GM19455 (cell line): ENCODE measurements around the gene PLIN5.
"Not testable (repeated sequence)": the region's sequence is repeated elsewhere in the genome, so short reads cannot be mapped to it uniquely, and the experiment has no call there.

Experiments
- ATAC-seq: cut with Tn5 transposase; IDR thresholded peaks from one replicate; pipeline ENCODE4 v1.9.1; 2021; ENCODE audit not compliant: unreplicated experiment

Gene PLIN5

DNA sequence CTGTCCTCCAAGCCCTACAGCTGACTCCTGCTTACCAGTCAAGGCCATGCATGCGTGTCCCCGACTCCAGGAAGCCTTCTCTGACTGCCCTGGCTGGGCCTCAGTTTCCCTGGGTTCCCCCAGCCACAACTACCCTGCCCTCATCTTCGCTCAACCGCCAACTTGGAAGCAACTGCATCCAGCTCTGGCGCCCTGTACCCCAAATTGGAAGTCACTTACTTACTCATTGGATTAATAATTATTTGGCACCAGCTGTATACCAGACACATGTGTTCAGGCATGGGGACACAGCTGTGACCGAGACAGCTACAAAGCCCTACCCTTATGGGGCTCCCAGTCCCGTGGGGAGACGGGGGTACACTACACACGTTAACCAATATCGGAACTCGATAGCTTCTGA lies 35.4 kb upstream of the PLIN5 start:
- ATAC-seq = no peak

DNA sequence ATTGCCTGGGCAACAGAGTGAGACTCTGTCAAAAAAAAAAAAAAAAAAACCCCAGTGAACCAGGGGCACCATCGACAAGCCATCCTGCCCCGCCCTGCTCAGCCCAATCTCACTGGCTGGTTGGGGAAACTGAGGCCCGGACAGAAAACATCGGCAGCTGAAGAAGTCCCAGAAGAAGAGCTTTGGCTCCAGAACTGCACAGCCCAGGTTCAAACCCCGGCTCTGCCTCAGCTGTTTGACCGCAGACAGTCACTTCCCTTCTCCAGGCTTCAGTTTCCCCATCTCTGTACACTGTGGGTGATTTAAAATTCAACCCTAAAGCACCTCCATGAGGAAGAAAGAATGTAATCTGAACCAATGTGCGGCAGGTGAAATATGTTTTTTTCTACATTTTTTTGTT lies 33.9 kb upstream of the PLIN5 start:
- no peak for ATAC-seq

DNA sequence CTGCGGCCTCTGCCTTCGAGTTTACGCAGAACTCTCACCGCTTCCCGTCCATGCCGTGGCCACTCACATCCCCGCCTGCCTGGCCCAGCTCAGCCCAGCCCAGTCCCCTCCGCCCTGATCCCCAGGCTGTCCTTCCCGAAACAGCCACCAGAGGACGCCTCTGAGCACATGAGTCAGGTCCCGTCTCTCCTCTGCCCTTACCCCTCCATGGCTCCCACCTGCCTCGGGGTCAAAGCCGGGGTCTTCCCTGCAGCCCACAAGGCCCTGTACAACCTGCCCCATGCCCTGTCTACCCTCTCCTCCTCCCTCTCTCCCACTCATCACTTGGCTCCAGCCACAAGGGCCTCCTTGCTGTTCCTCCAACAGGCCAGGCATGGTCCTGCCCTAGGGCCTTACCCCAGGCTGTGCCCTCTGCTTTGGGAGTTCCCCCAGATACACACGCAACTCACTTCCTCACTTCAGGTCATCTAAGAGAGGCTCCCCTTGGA lies 32.6 kb upstream of the PLIN5 start:
- ATAC-seq = no peak

DNA sequence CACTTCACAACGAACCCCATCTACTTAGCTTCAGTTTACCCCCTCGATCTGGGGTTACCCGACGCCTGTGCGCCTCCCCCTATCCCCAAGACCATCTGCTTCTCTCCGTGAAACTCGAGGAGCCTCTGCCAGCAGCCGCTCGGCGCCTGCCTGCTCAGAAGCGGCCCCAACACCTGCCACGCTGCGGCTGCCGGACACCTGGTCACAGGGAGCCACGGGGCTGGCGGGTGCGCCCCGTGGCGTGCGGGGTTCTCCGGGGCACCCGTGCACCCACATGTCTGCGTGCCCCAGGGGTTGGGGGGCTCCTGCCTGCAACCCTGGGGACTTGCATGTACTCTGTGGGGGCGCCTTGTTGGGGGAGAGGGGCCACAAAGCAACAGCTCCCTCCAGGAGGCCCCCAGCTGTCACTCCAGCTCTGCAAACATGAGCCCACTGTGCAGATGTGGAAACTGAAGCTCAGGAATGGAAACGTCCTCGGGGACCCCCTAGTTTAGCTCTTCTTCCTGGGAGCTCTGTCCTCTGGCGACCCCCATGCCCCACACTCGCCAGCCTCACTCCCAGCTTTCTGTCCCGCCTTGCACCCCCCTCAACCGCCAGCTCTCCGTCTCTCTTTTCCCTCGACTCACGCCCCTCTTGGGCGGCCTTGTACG lies 31.5 kb upstream of the PLIN5 start:
- no peak for ATAC-seq

DNA sequence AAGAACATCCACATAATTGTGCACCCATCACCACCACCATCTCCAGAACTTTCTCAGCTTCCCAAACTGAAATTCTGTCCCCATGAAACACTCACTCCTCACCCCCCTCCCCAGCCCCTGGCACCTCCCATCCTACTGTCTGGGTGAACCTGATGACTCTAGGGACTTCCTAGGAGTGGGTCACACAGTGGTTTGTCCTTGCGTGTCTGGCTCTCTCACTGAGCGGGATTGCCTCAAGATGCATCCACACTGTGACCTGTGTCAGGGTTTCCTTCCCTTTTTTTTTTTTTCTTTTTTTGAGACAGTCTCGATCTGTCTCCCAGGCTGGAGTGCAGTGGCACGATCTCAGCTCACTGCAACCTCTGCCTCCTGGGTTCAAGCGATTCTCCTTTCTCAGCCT lies 28.5 kb upstream of the PLIN5 start:
- ATAC-seq = not testable (repeated sequence)

DNA sequence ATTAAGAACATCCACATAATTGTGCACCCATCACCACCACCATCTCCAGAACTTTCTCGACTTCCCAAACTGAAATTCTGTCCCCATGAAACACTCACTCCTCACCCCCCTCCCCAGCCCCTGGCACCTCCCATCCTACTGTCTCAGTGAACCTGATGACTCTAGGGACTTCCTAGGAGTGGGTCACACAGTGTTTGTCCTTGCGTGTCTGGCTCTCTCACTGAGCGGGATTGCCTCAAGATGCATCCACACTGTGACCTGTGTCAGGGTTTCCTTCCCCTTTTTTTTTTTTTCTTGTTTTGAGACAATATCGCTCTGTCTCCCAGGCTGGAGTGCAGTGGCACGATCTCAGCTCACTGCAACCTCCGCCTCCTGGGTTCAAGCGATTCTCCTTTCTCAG lies 27.1 kb upstream of the PLIN5 start:
- not testable (repeated sequence) for ATAC-seq

DNA sequence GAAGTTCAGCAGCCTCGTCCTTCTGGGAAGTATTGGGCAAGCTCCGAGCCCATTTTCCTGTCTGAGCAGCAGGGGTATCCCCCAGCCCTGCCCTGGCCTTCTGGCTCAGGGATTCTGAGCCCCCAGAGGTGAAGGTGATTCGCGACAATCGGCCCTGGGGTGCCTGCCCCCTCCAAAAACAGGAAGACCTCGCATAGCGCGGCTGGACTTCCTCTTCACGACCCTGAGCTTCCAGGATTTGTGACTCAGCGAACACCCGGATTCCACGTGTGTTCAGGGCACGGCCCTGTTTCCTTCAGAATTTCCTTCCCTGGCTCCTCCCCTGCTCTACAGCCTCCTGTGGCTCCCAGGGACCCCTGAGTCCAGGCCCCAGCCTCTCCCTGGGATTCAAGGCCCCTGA lies 24.5 kb upstream of the PLIN5 start, which contains the start of gene SEMA6B:
Gene SEMA6B (minus strand): TSS at position 116 of the 400 bp plus-strand sequence. CDS start 1,227 bp downstream, outside the sequence.
- ATAC-seq = no peak

DNA sequence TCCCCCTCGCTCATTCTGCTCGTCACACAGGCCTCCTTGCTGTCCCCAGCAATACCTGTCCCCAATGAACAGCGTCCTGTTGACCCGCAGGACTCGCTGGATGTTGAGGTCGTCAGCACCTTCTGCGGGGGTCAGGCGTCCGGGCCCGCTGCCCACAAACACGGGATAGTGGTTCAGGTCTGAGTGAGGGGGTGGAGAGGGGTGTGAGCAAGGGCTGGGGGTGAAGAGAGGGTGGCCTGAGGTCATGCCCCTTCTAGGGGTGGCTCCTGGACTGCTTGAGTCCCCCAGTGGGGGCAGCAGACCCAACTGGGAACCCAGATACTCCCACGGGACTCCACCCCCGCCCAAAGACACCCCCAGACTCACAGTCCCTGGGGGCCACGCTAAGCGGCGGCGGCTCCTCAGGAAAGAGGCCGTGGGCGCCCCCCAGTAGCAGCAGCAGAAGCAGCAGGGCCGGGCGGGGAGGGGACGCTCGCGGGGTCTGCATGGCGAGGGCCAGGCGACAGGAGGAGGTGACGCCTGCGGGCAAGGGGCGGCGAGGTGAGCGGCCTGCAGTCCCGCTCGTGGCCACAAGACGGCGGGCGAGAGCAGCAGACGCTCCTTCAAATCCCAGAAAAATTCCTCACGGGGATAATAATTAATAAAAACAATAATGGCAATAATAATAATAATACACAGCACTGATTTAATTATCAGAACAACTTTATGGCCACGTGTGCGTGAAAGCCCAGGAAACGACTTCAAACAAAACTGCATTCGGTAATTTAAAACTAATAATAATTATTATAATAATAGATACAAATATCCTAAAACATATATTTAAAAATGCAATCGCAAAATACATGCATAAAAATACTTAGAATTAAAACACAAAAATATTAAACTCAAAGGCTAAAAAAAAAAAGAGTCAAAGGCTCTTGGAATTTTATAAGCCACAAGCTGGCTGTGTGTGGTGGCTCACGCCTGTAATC lies 23.2 kb upstream of the PLIN5 start:
- ATAC-seq = no peak

DNA sequence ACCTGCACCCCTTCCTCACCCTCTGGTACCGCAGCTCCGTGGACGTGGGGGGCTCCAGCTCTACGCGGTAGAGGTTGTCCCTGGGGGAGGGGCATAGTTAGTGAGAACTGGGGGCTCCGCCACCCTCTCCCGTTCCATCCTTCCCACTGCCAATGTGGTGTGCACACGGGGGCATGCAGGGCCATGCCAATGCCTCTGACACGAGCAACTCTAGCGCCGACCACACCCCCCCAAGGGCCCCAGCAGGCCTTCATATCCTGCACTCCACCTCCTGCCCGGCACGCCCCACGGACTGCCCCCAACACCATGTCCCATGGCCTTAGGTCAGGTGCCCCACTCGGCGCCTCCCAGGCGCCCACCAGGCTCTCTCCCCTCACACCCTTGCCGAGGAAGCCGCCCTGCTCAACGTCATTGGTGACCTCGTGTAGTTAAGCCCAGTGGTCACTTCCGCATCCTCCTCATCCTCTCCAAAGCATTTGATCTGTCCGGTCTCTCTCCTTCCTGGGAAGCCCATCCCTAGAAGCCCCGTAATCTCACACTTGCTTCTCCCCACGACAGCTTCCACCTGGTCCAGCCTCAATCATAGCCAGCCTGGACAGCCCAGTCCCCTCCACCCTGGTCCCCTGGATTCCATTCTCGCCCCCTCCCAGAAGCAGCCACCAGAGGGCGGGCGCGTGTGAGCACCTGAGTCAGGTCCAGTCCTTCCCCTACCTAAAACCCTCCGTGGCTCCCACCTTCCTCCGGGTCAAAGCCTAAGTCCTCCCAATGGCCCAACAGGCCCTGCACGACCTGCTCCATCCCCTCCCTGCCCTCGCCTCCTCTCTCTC lies 22.3 kb upstream of the PLIN5 start:
- ATAC-seq = no peak

DNA sequence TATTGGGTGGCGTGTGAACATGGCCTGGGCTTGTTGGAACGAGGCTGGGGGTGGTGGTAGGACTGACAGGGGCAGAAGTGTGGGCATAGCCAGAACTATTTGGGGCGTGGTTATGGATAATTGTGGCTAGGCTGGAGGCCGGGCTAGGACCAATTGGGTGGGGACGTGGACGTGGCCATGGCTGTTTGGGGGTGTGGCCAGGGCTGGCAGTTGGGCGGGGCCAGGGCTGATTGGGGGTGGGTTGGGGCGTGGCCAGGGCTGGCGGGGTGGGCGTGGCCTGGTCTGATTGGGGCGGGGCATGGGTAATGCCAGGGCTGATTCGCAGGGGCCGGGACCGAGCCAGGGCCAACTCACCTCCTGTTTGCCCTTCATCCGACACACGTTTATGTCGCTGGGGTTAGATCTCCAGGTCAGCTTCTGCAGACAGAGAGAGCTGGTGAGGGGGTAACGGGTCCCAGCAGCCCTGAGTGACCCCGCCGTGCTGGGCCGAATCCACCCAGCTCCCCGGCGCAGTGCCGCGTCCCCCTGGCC lies 21.6 kb upstream of the PLIN5 start:
- ATAC-seq = no peak

DNA sequence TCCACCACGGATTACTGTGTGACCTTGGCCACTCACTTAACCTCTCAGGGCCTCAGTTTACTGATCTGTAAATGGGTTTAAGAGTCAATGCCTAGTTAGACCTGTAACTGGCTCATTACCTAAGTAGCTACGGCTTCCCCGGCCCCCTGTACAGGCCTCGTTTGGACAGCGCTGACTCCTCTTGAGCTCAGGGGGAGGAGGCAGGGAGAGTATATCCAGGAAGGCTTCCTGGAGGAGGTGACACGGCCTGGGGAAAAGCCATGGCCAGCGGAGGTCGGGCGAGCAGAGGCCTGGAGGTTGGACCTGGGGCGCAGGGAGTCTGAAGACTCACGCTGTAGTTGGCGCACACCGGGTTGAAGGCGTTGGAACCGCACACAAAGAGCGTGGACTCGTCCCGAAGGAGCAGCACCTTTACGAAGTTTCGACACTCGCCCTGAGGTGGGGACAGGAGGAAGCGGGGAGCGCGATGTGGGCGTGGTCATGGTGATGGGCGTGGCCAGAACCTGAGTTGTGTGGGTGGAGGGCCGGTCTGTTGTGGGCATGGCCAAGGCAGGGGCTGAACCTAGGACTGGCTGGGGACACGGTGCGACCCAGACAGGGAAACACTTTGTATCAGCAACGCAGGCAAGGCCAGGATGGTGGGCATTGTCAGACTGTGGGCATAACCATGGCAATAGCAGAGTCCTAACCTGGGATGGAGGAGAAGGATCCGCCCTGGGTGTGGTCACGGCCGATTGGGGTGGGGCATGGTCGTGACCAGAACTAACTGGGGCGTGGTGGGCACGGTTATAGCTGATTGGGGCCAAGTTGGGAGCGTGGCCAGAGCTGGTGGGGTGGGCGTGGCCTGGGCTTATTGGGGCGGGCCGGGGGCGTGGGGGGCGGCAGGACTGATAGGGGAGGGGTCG lies 20.9 kb upstream of the PLIN5 start:
- no peak for ATAC-seq

DNA sequence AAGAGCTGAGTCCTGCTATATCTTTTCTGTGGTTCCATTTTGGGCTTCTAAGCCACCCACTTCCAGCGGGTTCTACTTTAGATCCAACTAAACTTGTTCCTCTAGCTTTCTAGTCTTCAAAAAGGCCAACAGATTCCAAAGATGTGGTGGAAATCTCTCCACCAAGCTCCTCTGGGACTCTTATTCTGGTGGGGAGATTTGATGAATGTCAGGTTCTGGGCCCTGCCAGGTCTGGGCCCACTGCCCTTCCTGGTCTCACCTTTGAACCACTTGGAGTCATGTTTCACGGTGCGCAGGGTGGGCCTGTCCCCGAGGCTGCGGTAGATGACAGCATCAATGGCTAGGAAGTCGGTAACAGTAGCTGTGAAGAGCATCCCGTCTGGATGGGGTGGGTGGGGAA lies 19.7 kb upstream of the PLIN5 start:
- ATAC-seq = no peak

DNA sequence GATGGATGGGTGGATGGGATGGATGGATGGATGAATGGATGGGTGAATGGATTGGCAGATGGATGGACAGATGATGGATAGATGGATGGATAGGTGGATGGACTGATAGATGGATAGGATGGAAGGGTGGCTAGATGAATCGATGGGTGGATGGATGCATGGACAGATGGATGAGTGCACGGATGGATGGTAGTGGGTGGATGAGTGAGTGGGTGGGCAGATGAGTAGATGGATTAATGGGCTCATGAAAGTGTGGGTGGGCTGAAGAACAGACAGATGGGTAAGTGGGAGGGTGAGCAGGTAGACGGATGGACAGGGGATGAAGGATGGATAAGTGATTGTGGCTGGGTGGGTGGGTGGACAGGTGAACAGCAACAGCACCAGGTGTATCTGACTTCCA lies 18.8 kb upstream of the PLIN5 start:
- no peak for ATAC-seq

DNA sequence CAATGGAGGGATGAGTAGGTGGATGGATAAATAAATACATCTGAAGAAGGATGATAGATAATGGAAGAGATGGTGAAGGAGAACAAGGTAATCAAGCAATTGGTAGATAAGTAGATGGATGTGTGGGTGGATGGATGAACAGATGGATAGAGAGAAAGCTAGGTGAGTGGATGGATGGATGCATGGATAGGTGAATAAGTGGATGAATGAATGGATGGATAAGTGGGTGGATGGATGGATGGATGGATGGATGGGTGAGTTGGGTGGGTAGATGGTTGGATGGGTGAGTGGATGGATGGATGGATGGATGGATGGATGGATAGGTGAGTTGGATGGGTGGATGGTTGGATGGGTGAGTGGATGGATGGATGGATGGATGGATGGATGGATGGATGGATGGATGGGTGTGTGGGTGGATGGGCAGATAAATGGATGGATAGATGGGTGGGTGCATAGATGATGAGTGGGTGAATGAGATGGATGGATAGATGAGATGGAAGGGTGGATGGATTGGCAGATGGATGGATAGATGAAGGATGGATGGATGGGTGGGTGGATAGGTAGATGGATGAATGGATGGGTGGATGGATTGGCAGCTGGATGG lies 18.2 kb upstream of the PLIN5 start:
- no peak for ATAC-seq

DNA sequence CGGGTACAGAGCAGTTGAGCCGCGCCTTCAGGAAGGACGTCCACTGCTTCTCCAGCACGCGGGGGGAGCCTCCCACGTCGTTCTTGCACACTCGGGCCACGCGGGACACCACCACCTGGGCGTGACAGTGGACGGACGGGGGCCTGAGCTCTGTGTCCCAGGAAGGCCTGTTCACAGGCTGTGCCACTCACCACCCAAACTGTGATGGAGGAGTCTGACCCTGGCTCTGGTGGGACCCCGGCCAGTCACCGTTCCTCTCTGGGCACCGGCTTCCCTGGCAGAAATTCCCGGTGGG lies 17.4 kb upstream of the PLIN5 start:
- ATAC-seq = no peak

DNA sequence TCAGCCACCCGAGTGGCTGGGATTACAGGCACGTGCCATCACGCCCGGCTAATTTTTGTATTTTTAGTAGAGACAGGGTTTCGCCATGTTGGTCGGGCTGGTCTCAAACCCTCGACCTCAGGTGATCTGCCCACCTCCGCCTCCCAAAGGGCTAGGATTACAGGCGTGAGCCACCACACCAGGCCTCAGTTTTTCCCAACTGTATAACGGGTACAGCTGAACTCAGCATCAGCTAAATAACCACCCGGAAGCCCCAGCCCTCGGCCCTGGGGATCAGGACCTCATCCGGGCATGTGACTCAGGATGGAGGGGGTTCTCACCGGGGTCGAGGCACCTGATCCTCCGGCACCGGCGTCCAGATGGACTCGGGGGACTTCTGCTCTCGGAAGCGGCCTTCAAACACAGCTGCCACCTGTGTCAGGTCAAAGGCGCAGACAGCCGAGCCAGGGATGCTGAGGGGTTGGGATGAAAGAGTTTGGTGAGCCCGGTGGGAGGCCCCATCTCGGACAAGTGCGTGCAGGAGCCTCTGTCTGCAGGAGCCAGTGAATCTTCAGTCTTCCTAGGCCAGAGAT lies 15.5 kb upstream of the PLIN5 start:
- ATAC-seq = no peak

DNA sequence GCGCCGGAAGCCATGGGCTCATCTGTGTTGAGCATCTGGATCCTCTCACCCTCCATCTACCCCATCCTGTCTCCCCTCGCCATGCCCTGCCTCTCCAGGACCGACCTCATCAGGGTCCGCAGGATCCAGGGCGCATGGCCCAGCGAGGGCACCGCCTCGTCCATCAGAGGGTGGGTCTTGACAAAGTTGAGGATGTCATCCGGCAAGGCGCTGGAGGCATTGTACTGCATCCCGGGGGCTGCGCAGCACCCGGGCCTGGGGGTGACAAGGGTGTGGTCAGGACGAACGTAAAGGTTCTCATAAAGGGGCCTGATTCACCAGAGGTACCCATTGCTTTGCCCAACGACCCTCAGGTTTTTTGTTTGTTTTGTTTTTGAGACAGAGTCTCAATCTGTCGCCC lies 15.0 kb upstream of the PLIN5 start:
- no peak for ATAC-seq

DNA sequence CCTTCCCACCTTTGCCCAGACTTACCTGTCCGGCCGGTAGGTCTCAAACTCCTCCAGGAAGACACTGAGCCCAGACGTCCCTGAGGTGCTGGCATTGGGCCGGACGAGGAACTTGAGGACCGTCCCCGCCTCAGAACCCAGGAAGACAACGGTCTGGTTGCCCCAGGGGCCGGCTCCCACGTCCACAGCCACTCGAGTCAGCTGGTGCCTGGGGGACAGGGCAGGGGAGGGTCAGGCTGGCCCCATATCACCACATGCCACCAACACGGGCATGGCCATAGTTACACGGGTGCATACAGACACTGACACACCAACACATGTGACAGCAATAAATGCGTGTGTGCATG lies 13.2 kb upstream of the PLIN5 start:
- no peak for ATAC-seq
